ENCODE results near the gene GPR162. TPM values are rescaled to one million over a fixed set of nuclear protein-coding genes. Genes with fewer than 3 reads are reported as not detected.

GPR162 gene
- total and polyA plus RNA-seq, 4 experiments from 2014 or later, result 0.32 TPM; not detected in 3

DNA sequence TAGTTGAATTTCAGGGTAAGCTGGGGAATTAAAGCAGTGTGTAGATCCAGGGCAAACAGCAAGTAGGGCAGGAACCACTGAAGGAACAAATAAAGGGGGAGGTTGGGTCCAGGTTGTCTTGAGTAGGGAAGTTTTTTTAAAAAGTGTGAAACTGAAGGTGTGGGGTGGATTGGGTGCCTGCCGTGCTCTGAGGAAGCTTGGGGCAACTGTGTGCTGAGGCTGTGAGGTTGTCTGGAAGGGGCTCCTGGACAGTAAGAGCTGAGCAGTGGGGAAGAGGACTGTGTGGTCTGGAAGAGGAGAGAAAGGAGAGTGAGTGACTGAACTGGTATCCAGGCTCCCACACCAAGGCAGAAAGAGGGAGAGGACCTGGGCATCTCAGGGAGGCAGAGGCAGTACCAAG is 10.9 kb upstream of the GPR162 start:
- Mint-ChIP-seq H3K4me1 (peaks cover 0 to 20% (median 12%) of the 10 kb centered on the region in 4 donors), H3K27ac (peak overlapping the region in 6 of 7 donors; percentile 24 to 88 (median 68)), H3K4me3 (no peak overlapping the region), H3K27me3 (no peaks in the 10 kb centered on the region), H3K36me3 (peaks cover 42 to 46% of the 10 kb centered on the region in 2 donors), H3K9me3 (no peaks in the 10 kb centered on the region)
- no peaks in the 10 kb centered on the region for H3K27me3 ChIP-seq (ENCODE audit: insufficient read depth, low read length)
- intact Hi-C loops (cut with micrococcal nuclease), result no loop called here
- ChIA-PET POLR2A (ENCODE audit: partially characterized antibody) (interaction anchor here (1.2 to 1.4 kb wide), 2 partner anchors 9 to 10 kb away, joined by 3 to 4 read pairs; partner anchors contain the start of gene GPR162), CTCF (ENCODE audit: partially characterized antibody) (interaction anchor here (0.8 to 2.7 kb wide), 5 partner anchors 8 to 25 kb away, joined by 3 to 9 read pairs (median 3); no protein-coding TSS in a partner anchor)
- no peaks in the 10 kb centered on the region for H3K9me3 ChIP-seq (ENCODE audit: control insufficient read depth in 1 of 2, low read length in 2 of 2)
- no peak for DNase-seq
- H3K4me3 ChIP-seq (ENCODE audit: low read length in 2 of 2), result no peak overlapping the region
- H3K4me1 ChIP-seq (ENCODE audit: insufficient read depth, low read length), result no peaks in the 10 kb centered on the region
- peaks cover 26% of the 10 kb centered on the region for H3K36me3 ChIP-seq (ENCODE audit: insufficient read depth, low read length)
- H3K27ac ChIP-seq (ENCODE audit: low read depth, low read length), result no peak overlapping the region

DNA sequence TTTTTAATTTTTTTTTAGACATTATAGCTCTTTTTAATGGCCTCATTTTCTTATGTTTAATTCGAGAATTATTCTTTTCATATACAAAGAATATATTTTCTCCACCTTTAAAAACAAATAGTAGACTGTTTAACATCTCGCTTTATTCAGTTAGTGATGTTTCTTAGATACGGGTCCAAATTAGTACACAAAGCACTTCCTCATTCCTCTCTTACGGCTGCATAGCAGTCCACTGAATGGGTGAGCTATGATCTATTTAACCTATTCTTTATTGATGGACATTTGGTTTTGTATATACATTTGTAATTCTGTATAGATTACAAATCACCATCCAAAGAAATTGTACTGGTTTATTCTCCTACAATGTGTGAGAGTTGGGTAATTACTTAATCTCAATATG is 8.3 kb upstream of the GPR162 start:
- H3K9me3 ChIP-seq (ENCODE audit: control insufficient read depth in 1 of 2, low read length in 2 of 2), result no peaks in the 10 kb centered on the region
- peaks cover 0 to 20% (median 16%) of the 10 kb centered on the region in 4 donors for H3K4me1 Mint-ChIP-seq
- no peaks in the 10 kb centered on the region for H3K9me3 Mint-ChIP-seq
- ChIA-PET POLR2A (ENCODE audit: partially characterized antibody) (interaction anchor here (0.8 to 1.2 kb wide), 2 partner anchors 17 to 24 kb away, joined by 3 to 4 read pairs; partner anchors contain the start of gene CD4), CTCF (ENCODE audit: partially characterized antibody) (interaction anchor here (1.0 to 1.8 kb wide), 4 partner anchors 12 to 348 kb away, joined by 3 to 11 read pairs (median 4); no protein-coding TSS in a partner anchor)
- no peak overlapping the region for H3K4me3 Mint-ChIP-seq
- no peak overlapping the region for H3K27ac Mint-ChIP-seq
- no peak overlapping the region for H3K4me3 ChIP-seq (ENCODE audit: low read length in 2 of 2)
- intact Hi-C loops (cut with micrococcal nuclease), result no loop called here
- no peaks in the 10 kb centered on the region for H3K27me3 ChIP-seq (ENCODE audit: insufficient read depth, low read length)
- H3K4me1 ChIP-seq (ENCODE audit: insufficient read depth, low read length), result no peaks in the 10 kb centered on the region
- H3K27ac ChIP-seq (ENCODE audit: low read depth, low read length), result no peak overlapping the region
- peaks cover 42% of the 10 kb centered on the region for H3K36me3 ChIP-seq (ENCODE audit: insufficient read depth, low read length)
- no peak for DNase-seq
- no peaks in the 10 kb centered on the region for H3K27me3 Mint-ChIP-seq
- peaks cover 54 to 58% of the 10 kb centered on the region in 2 donors for H3K36me3 Mint-ChIP-seq

DNA sequence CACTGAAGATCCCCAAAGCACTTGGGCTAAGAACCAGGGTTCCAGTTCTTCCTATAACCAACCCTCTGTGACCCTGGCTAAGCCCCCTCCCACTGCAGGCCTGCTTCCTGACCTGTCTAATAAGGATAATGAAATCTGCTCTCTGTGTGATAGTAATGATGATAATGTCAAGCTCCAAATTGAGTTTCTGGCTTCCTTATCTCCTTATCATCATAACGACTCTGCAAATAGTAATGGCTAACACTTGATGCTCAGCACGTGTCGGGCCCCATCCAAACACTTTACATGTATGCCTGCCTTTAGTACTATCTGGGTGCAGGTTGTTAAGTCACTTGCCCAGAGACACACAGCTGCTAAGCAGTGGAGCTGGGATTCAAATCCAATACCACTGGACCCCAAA is 5.0 kb upstream of the GPR162 start:
- Histone ChIP-seq H3K27ac (ENCODE audit: low read depth, low read length) (no peak overlapping the region), H3K27me3 (ENCODE audit: insufficient read depth, low read length) (no peaks in the 10 kb centered on the region), H3K9me3 (ENCODE audit: control insufficient read depth in 1 of 2, low read length in 2 of 2) (no peaks in the 10 kb centered on the region), H3K4me1 (ENCODE audit: insufficient read depth, low read length) (peaks cover 13% of the 10 kb centered on the region), H3K4me3 (ENCODE audit: low read length in 2 of 2) (no peak overlapping the region), H3K36me3 (ENCODE audit: insufficient read depth, low read length) (peaks cover 60% of the 10 kb centered on the region)
- POLR2A ChIA-PET (ENCODE audit: partially characterized antibody), result interaction anchor here (1.2 kb wide), 1 partner anchor 23 kb away, joined by 3 read pairs; no protein-coding TSS in a partner anchor
- peak overlapping the region in 1 of 7 donors; percentile 19 for H3K27ac Mint-ChIP-seq
- intact Hi-C loops (cut with micrococcal nuclease), result no loop called here
- H3K4me3 Mint-ChIP-seq, result no peak overlapping the region
- H3K9me3 Mint-ChIP-seq, result no peaks in the 10 kb centered on the region
- CTCF ChIA-PET (ENCODE audit: partially characterized antibody), result interaction anchor here (1.4 to 1.5 kb wide), 2 partner anchors 9 to 63 kb away, joined by 5 to 7 read pairs; partner anchors contain the start of gene MLF2
- peaks cover 12 to 15% (median 14%) of the 10 kb centered on the region in 4 donors for H3K4me1 Mint-ChIP-seq
- H3K36me3 Mint-ChIP-seq, result peaks cover 51 to 61% of the 10 kb centered on the region in 2 donors
- no peak for DNase-seq
- no peaks in the 10 kb centered on the region for H3K27me3 Mint-ChIP-seq

DNA sequence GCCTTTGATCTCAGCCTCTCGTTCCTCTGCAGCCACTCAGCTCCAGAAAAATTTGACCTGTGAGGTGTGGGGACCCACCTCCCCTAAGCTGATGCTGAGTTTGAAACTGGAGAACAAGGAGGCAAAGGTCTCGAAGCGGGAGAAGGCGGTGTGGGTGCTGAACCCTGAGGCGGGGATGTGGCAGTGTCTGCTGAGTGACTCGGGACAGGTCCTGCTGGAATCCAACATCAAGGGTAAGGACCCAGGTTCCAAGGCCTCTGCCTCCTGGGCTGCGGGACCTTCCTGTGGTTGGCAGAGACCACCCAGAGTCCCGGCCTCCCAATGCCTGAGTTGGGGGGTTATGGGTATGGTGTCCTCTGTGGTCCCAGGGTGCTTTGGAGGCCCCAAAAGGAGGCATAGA is 4.5 kb upstream of the GPR162 start:
- DNase-seq, result no peak
- POLR2A ChIA-PET (ENCODE audit: partially characterized antibody), result interaction anchor here (1.2 kb wide), 1 partner anchor 24 kb away, joined by 3 read pairs; no protein-coding TSS in a partner anchor
- peaks cover 13 to 17% (median 15%) of the 10 kb centered on the region in 4 donors for H3K4me1 Mint-ChIP-seq
- intact Hi-C loops (cut with micrococcal nuclease), result no loop called here
- CTCF ChIA-PET (ENCODE audit: partially characterized antibody), result interaction anchor here (1.4 to 1.5 kb wide), 2 partner anchors 9 to 64 kb away, joined by 5 to 7 read pairs; partner anchors contain the start of gene MLF2
- H3K27ac Mint-ChIP-seq, result no peak overlapping the region
- Histone ChIP-seq H3K9me3 (ENCODE audit: control insufficient read depth in 1 of 2, low read length in 2 of 2) (no peaks in the 10 kb centered on the region), H3K27ac (ENCODE audit: low read depth, low read length) (no peak overlapping the region), H3K4me1 (ENCODE audit: insufficient read depth, low read length) (peaks cover 13% of the 10 kb centered on the region), H3K27me3 (ENCODE audit: insufficient read depth, low read length) (no peaks in the 10 kb centered on the region), H3K36me3 (ENCODE audit: insufficient read depth, low read length) (peaks cover 60% of the 10 kb centered on the region), H3K4me3 (ENCODE audit: low read length in 2 of 2) (no peak overlapping the region)
- H3K4me3 Mint-ChIP-seq, result no peak overlapping the region
- no peaks in the 10 kb centered on the region for H3K9me3 Mint-ChIP-seq
- peaks cover 51 to 61% of the 10 kb centered on the region in 2 donors for H3K36me3 Mint-ChIP-seq
- H3K27me3 Mint-ChIP-seq, result no peaks in the 10 kb centered on the region

DNA sequence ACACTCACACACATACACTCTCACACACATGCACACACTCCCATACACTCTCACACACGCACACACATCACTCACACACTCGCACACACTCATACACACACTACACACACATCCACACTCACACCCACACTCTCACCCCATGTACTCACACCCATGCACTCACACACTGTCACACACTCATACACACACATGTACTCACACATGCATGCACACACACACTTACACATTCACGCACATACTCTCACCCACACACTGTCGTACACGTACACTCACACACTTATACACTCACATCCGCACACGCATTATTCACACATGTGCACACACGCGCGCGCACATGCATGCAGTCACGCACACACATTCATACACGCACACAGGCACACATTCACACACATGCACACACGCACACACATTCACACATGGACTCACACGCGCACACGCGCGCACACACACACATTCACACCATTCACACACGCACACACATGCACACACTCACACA is 3.9 kb upstream of the GPR162 start:
- no peaks in the 10 kb centered on the region for H3K27me3 Mint-ChIP-seq
- Histone ChIP-seq H3K27me3 (ENCODE audit: insufficient read depth, low read length) (no peaks in the 10 kb centered on the region), H3K4me3 (ENCODE audit: low read length in 2 of 2) (no peak overlapping the region), H3K4me1 (ENCODE audit: insufficient read depth, low read length) (peaks cover 13% of the 10 kb centered on the region), H3K27ac (ENCODE audit: low read depth, low read length) (no peak overlapping the region), H3K9me3 (ENCODE audit: control insufficient read depth in 1 of 2, low read length in 2 of 2) (no peaks in the 10 kb centered on the region), H3K36me3 (ENCODE audit: insufficient read depth, low read length) (peaks cover 60% of the 10 kb centered on the region)
- peak overlapping the region in 5 of 7 donors; percentile 1 to 53 (median 7) for H3K27ac Mint-ChIP-seq
- H3K4me3 Mint-ChIP-seq, result peak overlapping the region in 1 of 8 donors; percentile 17
- ChIA-PET POLR2A (ENCODE audit: partially characterized antibody) (no interaction called here), CTCF (ENCODE audit: partially characterized antibody) (interaction anchor here (1.0 kb wide), 1 partner anchor 19 kb away, joined by 5 read pairs; no protein-coding TSS in a partner anchor)
- intact Hi-C loops (cut with micrococcal nuclease), result no loop called here
- no peaks in the 10 kb centered on the region for H3K9me3 Mint-ChIP-seq
- peaks cover 13 to 21% (median 16%) of the 10 kb centered on the region in 4 donors for H3K4me1 Mint-ChIP-seq
- peaks cover 51 to 61% of the 10 kb centered on the region in 2 donors for H3K36me3 Mint-ChIP-seq
- DNase-seq, result no peak

DNA sequence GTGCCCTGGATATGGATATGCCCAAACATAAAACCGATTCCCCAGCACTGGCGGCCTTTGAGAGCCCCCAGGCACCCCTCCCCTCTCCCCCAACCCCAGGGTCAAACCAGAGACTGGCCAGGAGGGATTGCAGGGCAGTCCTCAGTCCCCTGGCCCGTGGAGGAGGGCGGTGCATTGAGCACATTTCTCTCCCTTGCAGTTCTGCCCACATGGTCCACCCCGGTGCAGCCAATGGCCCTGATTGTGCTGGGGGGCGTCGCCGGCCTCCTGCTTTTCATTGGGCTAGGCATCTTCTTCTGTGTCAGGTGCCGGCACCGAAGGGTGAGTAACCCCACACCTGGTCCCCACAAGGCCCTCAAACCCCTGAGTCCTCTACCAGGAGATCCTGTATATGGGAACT is 3.4 kb upstream of the GPR162 start:
- H3K36me3 ChIP-seq (ENCODE audit: insufficient read depth, low read length), result peaks cover 60% of the 10 kb centered on the region
- Mint-ChIP-seq H3K4me1 (peaks cover 13 to 26% (median 16%) of the 10 kb centered on the region in 4 donors), H3K36me3 (peaks cover 51 to 61% of the 10 kb centered on the region in 2 donors), H3K27ac (peak overlapping the region in 2 of 7 donors; percentile 1 to 13), H3K27me3 (no peaks in the 10 kb centered on the region), H3K4me3 (no peak overlapping the region), H3K9me3 (no peaks in the 10 kb centered on the region)
- no peak overlapping the region for H3K27ac ChIP-seq (ENCODE audit: low read depth, low read length)
- H3K4me1 ChIP-seq (ENCODE audit: insufficient read depth, low read length), result peaks cover 13% of the 10 kb centered on the region
- CTCF ChIA-PET (ENCODE audit: partially characterized antibody), result interaction anchor here (1.0 kb wide), 2 partner anchors 16 to 18 kb away, joined by 4 to 5 read pairs; no protein-coding TSS in a partner anchor
- no peak overlapping the region for H3K4me3 ChIP-seq (ENCODE audit: low read length in 2 of 2)
- DNase-seq, result no peak
- no peaks in the 10 kb centered on the region for H3K9me3 ChIP-seq (ENCODE audit: control insufficient read depth in 1 of 2, low read length in 2 of 2)
- POLR2A ChIA-PET (ENCODE audit: partially characterized antibody), result no interaction called here
- no peaks in the 10 kb centered on the region for H3K27me3 ChIP-seq (ENCODE audit: insufficient read depth, low read length)
- intact Hi-C loops (cut with micrococcal nuclease), result no loop called here

DNA sequence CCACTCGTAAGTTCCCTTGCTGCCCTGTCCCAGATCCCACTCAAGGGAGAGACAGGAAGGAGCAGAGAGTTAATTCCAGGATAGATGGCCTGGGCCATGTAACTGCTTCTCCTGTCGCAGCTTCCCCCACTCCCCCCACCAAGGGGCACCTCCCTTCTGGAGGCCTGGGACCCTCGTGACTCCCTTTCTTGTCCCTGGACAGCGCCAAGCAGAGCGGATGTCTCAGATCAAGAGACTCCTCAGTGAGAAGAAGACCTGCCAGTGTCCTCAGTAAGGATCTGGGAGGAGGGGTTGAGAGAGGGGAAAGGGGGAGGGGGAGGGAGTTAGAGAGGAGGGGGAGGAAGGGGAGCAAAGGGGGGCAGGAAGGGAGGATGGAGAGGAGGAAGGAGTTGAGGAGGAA is 3.0 kb upstream of the GPR162 start:
- Mint-ChIP-seq H3K4me3 (no peak overlapping the region), H3K27ac (peak overlapping the region in 1 of 7 donors; percentile 66), H3K36me3 (peaks cover 47 to 57% of the 10 kb centered on the region in 2 donors), H3K27me3 (no peaks in the 10 kb centered on the region), H3K4me1 (peaks cover 13 to 27% (median 16%) of the 10 kb centered on the region in 4 donors), H3K9me3 (no peaks in the 10 kb centered on the region)
- Histone ChIP-seq H3K27me3 (ENCODE audit: insufficient read depth, low read length) (no peaks in the 10 kb centered on the region), H3K4me1 (ENCODE audit: insufficient read depth, low read length) (peaks cover 13% of the 10 kb centered on the region), H3K27ac (ENCODE audit: low read depth, low read length) (no peak overlapping the region), H3K36me3 (ENCODE audit: insufficient read depth, low read length) (peaks cover 60% of the 10 kb centered on the region), H3K9me3 (ENCODE audit: control insufficient read depth in 1 of 2, low read length in 2 of 2) (no peaks in the 10 kb centered on the region), H3K4me3 (ENCODE audit: low read length in 2 of 2) (no peak overlapping the region)
- intact Hi-C loops (cut with micrococcal nuclease), result no loop called here
- POLR2A ChIA-PET (ENCODE audit: partially characterized antibody), result no interaction called here
- CTCF ChIA-PET (ENCODE audit: partially characterized antibody), result interaction anchor here (1.0 to 18.9 kb wide), 4 partner anchors 8 to 36 kb away, joined by 3 to 303 read pairs (median 4); partner anchors contain the start of genes CD4 and LAG3
- DNase-seq, result no peak

Data from CD4-positive, alpha-beta memory T cell (primary cell).